H9 (cell line): ENCODE measurements around the gene DENND10. TPM values are rescaled to one million over a fixed set of nuclear protein-coding genes. Genes with fewer than 3 reads are reported as not detected.

Experiments used
- DNase-seq: peaks from one replicate; pipeline ENCODE4 v3.0.0-alpha.2; 2017
- H2AFZ ChIP-seq: one replicate; pipeline ENCODE4 v1.6.1; 2013; ENCODE audit warnings: mild to moderate bottlenecking, low read length, control low read depth, moderate library complexity
- H2AK5ac ChIP-seq: 2 replicates; pipeline ENCODE4 v1.6.1; 2013; ENCODE audit warnings: low read length, control low read depth, mixed read lengths; ENCODE audit not compliant: insufficient read length
- H2BK120ac ChIP-seq: one replicate; pipeline ENCODE4 v1.6.1; 2013; ENCODE audit warnings: low read depth, mild to moderate bottlenecking, low read length, control low read depth, inconsistent platforms; ENCODE audit not compliant: poor library complexity, severe bottlenecking
- H2BK12ac ChIP-seq: 2 replicates; pipeline ENCODE4 v1.6.1; 2013; ENCODE audit warnings: low read length, control low read depth, mixed read lengths, low read depth; ENCODE audit not compliant: insufficient read length
- H2BK15ac ChIP-seq: 2 replicates; pipeline ENCODE4 v1.6.1; 2013; ENCODE audit warnings: low read depth, low read length, control low read depth
- H2BK20ac ChIP-seq: one replicate; pipeline ENCODE4 v1.6.1; 2013; ENCODE audit warnings: low read depth, mild to moderate bottlenecking, low read length, control low read depth, inconsistent platforms; ENCODE audit not compliant: poor library complexity, severe bottlenecking
- H2BK5ac ChIP-seq: 2 replicates; pipeline ENCODE4 v1.6.1; 2013; ENCODE audit warnings: low read length, control low read depth, mixed read lengths; ENCODE audit not compliant: insufficient read length
- H3K14ac ChIP-seq: 2 replicates; pipeline ENCODE4 v1.6.1; 2013; ENCODE audit warnings: low read length, control low read depth; ENCODE audit not compliant: insufficient read depth
- H3K18ac ChIP-seq: 2 replicates; pipeline ENCODE4 v1.6.1; 2013; ENCODE audit warnings: low read depth, mild to moderate bottlenecking, mixed read lengths, low read length, control low read depth; ENCODE audit not compliant: insufficient read length
- H3K23ac ChIP-seq: 2 replicates; pipeline ENCODE4 v1.6.1; 2013; ENCODE audit warnings: low read length, control low read depth, mixed read lengths, low read depth; ENCODE audit not compliant: insufficient read length
- H3K23me2 ChIP-seq: 2 replicates; pipeline ENCODE4 v1.6.1; 2013; ENCODE audit warnings: low read depth, mild to moderate bottlenecking, mixed read lengths, low read length, control low read depth; ENCODE audit not compliant: insufficient read length, poor library complexity, severe bottlenecking
- H3K27ac ChIP-seq: 2 replicates; pipeline ENCODE4 v1.5.1; 2013; ENCODE audit warnings: low read length, control low read depth, mixed read lengths, low read depth; ENCODE audit not compliant: insufficient read length
- H3K27me3 ChIP-seq: 2 replicates; pipeline ENCODE4 v1.6.1; 2013; ENCODE audit warnings: low read length, control low read depth, inconsistent platforms; ENCODE audit not compliant: insufficient read depth
- H3K4ac ChIP-seq: 2 replicates; pipeline ENCODE4 v1.6.1; 2013; ENCODE audit warnings: low read depth, mild to moderate bottlenecking, control low read depth, inconsistent platforms, low read length, moderate library complexity
- H3K4me1 ChIP-seq: 2 replicates; pipeline ENCODE4 v1.6.1; 2013; ENCODE audit warnings: low read length, control low read depth, inconsistent platforms; ENCODE audit not compliant: insufficient read depth
- H3K4me2 ChIP-seq: 2 replicates; pipeline ENCODE4 v1.6.1; 2013; ENCODE audit warnings: low read length, control low read depth, mixed read lengths; ENCODE audit not compliant: insufficient read length, insufficient read depth
- H3K56ac ChIP-seq: 2 replicates; pipeline ENCODE4 v1.6.1; 2013; ENCODE audit warnings: low read depth, mild to moderate bottlenecking, mixed read lengths, low read length, control low read depth; ENCODE audit not compliant: insufficient read length
- H3K79me1 ChIP-seq: 2 replicates; pipeline ENCODE4 v1.6.1; 2013; ENCODE audit warnings: low read depth, mild to moderate bottlenecking, moderate library complexity, low read length, control low read depth, inconsistent platforms; ENCODE audit not compliant: insufficient read depth, poor library complexity, severe bottlenecking
- H3K79me2 ChIP-seq: 2 replicates; pipeline ENCODE4 v1.6.1; 2013; ENCODE audit warnings: low read length, control low read depth, inconsistent platforms; ENCODE audit not compliant: insufficient read depth
- H3K9ac ChIP-seq: 2 replicates; pipeline ENCODE4 v1.6.1; 2013; ENCODE audit warnings: low read length, control low read depth, mixed read lengths; ENCODE audit not compliant: insufficient read length; ENCODE audit errors: extremely low read depth
- H3K9me3 ChIP-seq: one replicate; pipeline ENCODE4 v1.6.1; 2013; ENCODE audit warnings: low read depth, low read length, inconsistent platforms; ENCODE audit not compliant: control insufficient read depth
- H3T11ph ChIP-seq: one replicate; pipeline ENCODE4 v1.6.1; 2013; ENCODE audit warnings: mild to moderate bottlenecking, low read length, control low read depth, inconsistent platforms
- H4K20me1 ChIP-seq: one replicate; pipeline ENCODE4 v1.6.1; 2013; ENCODE audit not compliant: control insufficient read depth, insufficient read length, insufficient read depth
- H4K5ac ChIP-seq: 2 replicates; pipeline ENCODE4 v1.6.1; 2013; ENCODE audit warnings: low read depth, mild to moderate bottlenecking, mixed read lengths, low read length, control low read depth; ENCODE audit not compliant: insufficient read length
- H4K8ac ChIP-seq: replicated peaks from 2 replicates; pipeline ENCODE4 v1.6.1; 2013; ENCODE audit warnings: low read length, control low read depth, mixed read lengths, low read depth; ENCODE audit not compliant: insufficient read length
- H4K91ac ChIP-seq: 2 replicates; pipeline ENCODE4 v1.6.1; 2013; ENCODE audit warnings: low read depth, mild to moderate bottlenecking, moderate library complexity, mixed read lengths, low read length, control low read depth; ENCODE audit not compliant: insufficient read length
- H3K27ac Mint-ChIP-seq, 3 experiments: 2 replicates in 2 of 3; 3 replicates in 1 of 3; pipeline ENCODE4 v1.8.0; 2020 to 2021; ENCODE audit warnings: mixed read lengths in 3 of 3, mild to moderate bottlenecking in 1 of 3, moderate library complexity in 1 of 3
- H3K27me3 Mint-ChIP-seq: 2 replicates; pipeline ENCODE4 v1.8.0; 2021; ENCODE audit warnings: low read depth, mild to moderate bottlenecking, moderate library complexity, mixed read lengths
- H3K36me3 Mint-ChIP-seq, 3 experiments: 2 replicates in 2 of 3; 3 replicates in 1 of 3; pipeline ENCODE4 v1.8.0; 2020 to 2021; ENCODE audit warnings: low read depth in 3 of 3, mixed read lengths in 3 of 3; ENCODE audit not compliant: insufficient read depth in 1 of 3
- H3K4me1 Mint-ChIP-seq, 2 experiments: 2 replicates each; pipeline ENCODE4 v1.8.0; 2020; ENCODE audit warnings: mixed read lengths in 2 of 2
- H3K4me3 Mint-ChIP-seq, 2 experiments: 2 replicates in 1 of 2; 3 replicates in 1 of 2; pipeline ENCODE4 v1.8.0; 2020 to 2021; ENCODE audit warnings: mild to moderate bottlenecking in 2 of 2, mixed read lengths in 2 of 2, moderate library complexity in 1 of 2
- H3K9me3 Mint-ChIP-seq, 2 experiments: 2 replicates in 1 of 2; 3 replicates in 1 of 2; pipeline ENCODE4 v1.8.0; 2020; ENCODE audit warnings: mild to moderate bottlenecking in 2 of 2, mixed read lengths in 2 of 2, moderate library complexity in 1 of 2
- WGBS: extraction: QIAGEN DNeasy Blood & Tissue Kit; methylation state at CpG from one replicate; pipeline ENCODE4 v1.1.7; 2013; ENCODE audit warnings: missing lambda C conversion rate, low lambda C conversion rate, mixed read lengths; ENCODE audit not compliant: insufficient read length; ENCODE audit errors: extremely low coverage; 5-methylcytosine and 5-hydroxymethylcytosine counted together
- total RNA-seq: library from RNA; stranded (reverse); gene quantifications from 2 replicates; pipeline ENCODE4 v1.2.1, GENCODE V29; 2021
- TF ChIP-seq, protein P1 (sequence below): fragments of 200-600 bp; sonication (generic); conservative IDR thresholded peaks from 3 replicates; pipeline ENCODE4 v1.8.0; 2021; ENCODE audit warnings: antibody characterized with exemption, mild to moderate bottlenecking

DENND10 gene
- total RNA-seq, 1 experiment from 2014 or later = 63.2 TPM

DNA sequence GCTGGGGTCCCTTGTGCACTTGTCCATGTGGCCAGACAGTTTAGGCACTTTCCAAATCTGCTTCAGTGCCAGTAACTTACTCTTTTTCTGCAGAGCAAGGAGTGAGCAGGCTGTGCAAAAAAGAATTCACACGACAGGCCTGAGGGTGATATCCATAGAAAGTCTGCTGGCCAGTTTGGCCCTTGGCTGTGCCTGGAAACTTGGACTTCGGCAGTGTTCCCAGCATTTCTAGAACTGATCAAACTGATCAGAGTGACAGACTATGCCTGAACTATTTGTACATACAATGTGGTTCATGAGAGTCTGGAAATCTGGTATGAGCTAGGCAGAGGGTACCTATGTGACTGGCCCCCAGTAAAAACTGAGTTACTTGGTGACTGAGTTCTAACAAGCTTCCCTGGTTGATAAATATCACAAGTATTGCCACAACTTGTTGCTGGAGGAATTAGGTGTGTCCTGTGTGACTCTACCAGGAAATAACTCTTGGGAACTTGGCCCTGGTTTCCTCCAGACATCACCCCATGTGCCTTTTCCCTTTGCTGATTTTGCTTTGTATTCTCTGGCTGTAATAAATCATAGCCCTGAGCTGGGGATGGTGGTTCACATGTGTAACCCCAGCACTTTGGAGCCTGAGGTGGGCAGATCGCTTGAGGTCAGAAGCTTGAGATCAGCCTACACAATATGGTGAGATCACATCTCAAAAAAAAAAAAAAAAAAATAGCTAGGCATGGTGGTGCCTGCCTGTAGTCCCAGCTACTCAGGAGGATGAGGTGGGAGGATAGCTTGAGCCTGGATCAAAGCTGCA is 3.3 kb upstream of the DENND10 start:
- Mint-ChIP-seq H3K4me3 (no peak overlapping the region), H3K4me1 (peaks cover 4 to 8% of the 10 kb centered on the region in 2 experiments), H3K27ac (no peak overlapping the region), H3K36me3 (peaks cover 0 to 5% (median 0%) of the 10 kb centered on the region in 3 experiments; a peak in 1 of 7 replicates), H3K9me3 (no peaks in the 10 kb centered on the region), H3K27me3 (peaks cover 3% of the 10 kb centered on the region)
- no peak overlapping the region for H3K18ac ChIP-seq
- H3K9me3 ChIP-seq = no peaks in the 10 kb centered on the region
- no peak overlapping the region for H3K27ac ChIP-seq
- H2AK5ac ChIP-seq = no peak overlapping the region
- H3K56ac ChIP-seq = no peak overlapping the region
- TF ChIP-seq, protein P1, sequence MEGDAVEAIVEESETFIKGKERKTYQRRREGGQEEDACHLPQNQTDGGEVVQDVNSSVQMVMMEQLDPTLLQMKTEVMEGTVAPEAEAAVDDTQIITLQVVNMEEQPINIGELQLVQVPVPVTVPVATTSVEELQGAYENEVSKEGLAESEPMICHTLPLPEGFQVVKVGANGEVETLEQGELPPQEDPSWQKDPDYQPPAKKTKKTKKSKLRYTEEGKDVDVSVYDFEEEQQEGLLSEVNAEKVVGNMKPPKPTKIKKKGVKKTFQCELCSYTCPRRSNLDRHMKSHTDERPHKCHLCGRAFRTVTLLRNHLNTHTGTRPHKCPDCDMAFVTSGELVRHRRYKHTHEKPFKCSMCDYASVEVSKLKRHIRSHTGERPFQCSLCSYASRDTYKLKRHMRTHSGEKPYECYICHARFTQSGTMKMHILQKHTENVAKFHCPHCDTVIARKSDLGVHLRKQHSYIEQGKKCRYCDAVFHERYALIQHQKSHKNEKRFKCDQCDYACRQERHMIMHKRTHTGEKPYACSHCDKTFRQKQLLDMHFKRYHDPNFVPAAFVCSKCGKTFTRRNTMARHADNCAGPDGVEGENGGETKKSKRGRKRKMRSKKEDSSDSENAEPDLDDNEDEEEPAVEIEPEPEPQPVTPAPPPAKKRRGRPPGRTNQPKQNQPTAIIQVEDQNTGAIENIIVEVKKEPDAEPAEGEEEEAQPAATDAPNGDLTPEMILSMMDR = no peak
- H3K79me1 ChIP-seq = peaks cover 5% of the 10 kb centered on the region
- no peak overlapping the region for H3T11ph ChIP-seq
- no peak overlapping the region for H3K14ac ChIP-seq
- no peaks in the 10 kb centered on the region for H4K20me1 ChIP-seq
- no peak overlapping the region for H2BK20ac ChIP-seq
- H4K91ac ChIP-seq = no peak overlapping the region
- H3K23me2 ChIP-seq = no peaks in the 10 kb centered on the region
- peaks cover 1% of the 10 kb centered on the region; the same call in 1 of the 2 replicates for H3K79me2 ChIP-seq
- no peak overlapping the region for H2AFZ ChIP-seq
- H3K23ac ChIP-seq = no peak overlapping the region
- H3K4ac ChIP-seq = no peak overlapping the region
- no peak for DNase-seq
- H4K8ac ChIP-seq = no peak overlapping the region
- no peak overlapping the region for H2BK120ac ChIP-seq
- no peak overlapping the region for H4K5ac ChIP-seq
- no peak overlapping the region for H3K9ac ChIP-seq
- no peak overlapping the region for H2BK12ac ChIP-seq
- no peaks in the 10 kb centered on the region for H3K27me3 ChIP-seq
- H3K4me1 ChIP-seq = no peaks in the 10 kb centered on the region
- no peak overlapping the region for H2BK15ac ChIP-seq
- H3K4me2 ChIP-seq = no peak overlapping the region
- WGBS = no CpG with 5 or more reads among the region's 3 CpGs
- no peak overlapping the region for H2BK5ac ChIP-seq
